IMR-90 (cell line): ENCODE data around the gene DNAJB8. TPM values are rescaled to one million over a fixed set of nuclear protein-coding genes. Genes with fewer than 3 reads are reported as not detected.

Experiments used
- ATAC-seq: fragments of 200-7000 bp; cut with Tn5 transposase; 2 replicates; pipeline ENCODE4 v1.9.1; 2020; ENCODE audit warnings: low read depth, mild to moderate bottlenecking, moderate library complexity
- BruUV-seq: library from RNA; stranded (reverse); fragments of 400-500 nt; replicated peaks from 2 replicates; lab custom pipeline; 2021; lab: Mats Ljungman, UMichigan
- CTCF ChIA-PET: fragments of 300-600 bp; formaldehyde crosslinking; extraction: SDS; loops from one replicate; lab custom pipeline; 2021; ENCODE audit warnings: antibody characterized with exemption; lab: Yijun Ruan, JAX
- POLR2A ChIA-PET: fragments of 300-600 bp; sonication (Branson Sonifier 250); formaldehyde crosslinking; loops from one replicate; lab custom pipeline; 2022; ENCODE audit warnings: antibody characterized with exemption; ENCODE audit not compliant: unreplicated experiment; lab: Charles Lee
- DNase-seq: peaks from one replicate; pipeline ENCODE4 v3.0.0; 2013
- H2AFZ ChIP-seq: replicated peaks from 2 replicates; pipeline ENCODE3; 2013; ENCODE audit warnings: low read length, mild to moderate bottlenecking; ENCODE audit not compliant: poor library complexity
- H2AK5ac ChIP-seq: 2 replicates; pipeline ENCODE4 v1.6.1; 2013; ENCODE audit warnings: low read depth, low read length, inconsistent platforms
- H2AK9ac ChIP-seq: replicated peaks from 2 replicates; pipeline ENCODE3; 2013; ENCODE audit warnings: mild to moderate bottlenecking, low read depth, low read length, moderate library complexity; ENCODE audit not compliant: poor library complexity
- H2BK120ac ChIP-seq: 2 replicates; pipeline ENCODE4 v1.6.1; 2013; ENCODE audit warnings: low read depth, low read length, inconsistent platforms
- H2BK15ac ChIP-seq: 3 replicates; pipeline ENCODE4 v1.6.1; 2013; ENCODE audit warnings: low read depth, low read length, inconsistent platforms
- H2BK20ac ChIP-seq: 2 replicates; pipeline ENCODE4 v1.6.1; 2013; ENCODE audit warnings: low read depth, mild to moderate bottlenecking, inconsistent platforms, low read length, moderate library complexity
- H2BK5ac ChIP-seq: 2 replicates; pipeline ENCODE4 v1.6.1; 2013; ENCODE audit warnings: mild to moderate bottlenecking, low read depth, low read length, inconsistent platforms; ENCODE audit not compliant: poor library complexity, severe bottlenecking
- H3K14ac ChIP-seq: replicated peaks from 2 replicates; pipeline ENCODE4 v1.6.1; 2013; ENCODE audit warnings: low read depth, low read length, inconsistent platforms
- H3K18ac ChIP-seq: 2 replicates; pipeline ENCODE4 v1.6.1; 2013; ENCODE audit warnings: low read depth, low read length, control low read depth
- H3K23ac ChIP-seq: 2 replicates; pipeline ENCODE4 v1.6.1; 2013; ENCODE audit warnings: low read depth, low read length, inconsistent platforms
- H3K27ac ChIP-seq: 2 replicates; pipeline ENCODE4 v1.5.1; 2013; ENCODE audit warnings: mild to moderate bottlenecking, control low read depth, low read length; ENCODE audit not compliant: insufficient read depth
- H3K27me3 ChIP-seq: 2 replicates; pipeline ENCODE4 v1.6.1; 2013; ENCODE audit warnings: low read length; ENCODE audit not compliant: control insufficient read depth, insufficient read depth
- H3K36me3 ChIP-seq: 2 replicates; pipeline ENCODE4 v1.6.1; 2013; ENCODE audit warnings: low read length, mixed read lengths; ENCODE audit not compliant: control insufficient read depth, insufficient read depth
- H3K4ac ChIP-seq: 2 replicates; pipeline ENCODE4 v1.6.1; 2013; ENCODE audit warnings: low read depth, low read length, inconsistent platforms
- H3K4me1 ChIP-seq: 2 replicates; pipeline ENCODE4 v1.6.1; 2013; ENCODE audit warnings: low read length, mixed read lengths; ENCODE audit not compliant: control insufficient read depth, insufficient read depth
- H3K4me2 ChIP-seq: 2 replicates; pipeline ENCODE4 v1.6.1; 2013; ENCODE audit warnings: low read depth, mild to moderate bottlenecking, control low read depth, low read length, moderate library complexity
- H3K4me3 ChIP-seq: 2 replicates; pipeline ENCODE4 v1.5.1; 2013; ENCODE audit warnings: low read depth, mild to moderate bottlenecking, control low read depth, low read length, moderate library complexity; ENCODE audit not compliant: insufficient read depth
- H3K56ac ChIP-seq: 2 replicates; pipeline ENCODE4 v1.6.1; 2013; ENCODE audit warnings: low read length, inconsistent platforms; ENCODE audit not compliant: insufficient read depth; ENCODE audit errors: extremely low read depth
- H3K79me1 ChIP-seq, 2 experiments: 2 replicates each; pipeline ENCODE4 v1.6.1; 2013; ENCODE audit warnings: low read length in 2 of 2, inconsistent platforms in 1 of 2, low read depth in 1 of 2
- H3K9ac ChIP-seq: 2 replicates; pipeline ENCODE4 v1.6.1; 2013; ENCODE audit warnings: low read depth, low read length, control low read depth
- H3K9me1 ChIP-seq: 2 replicates; pipeline ENCODE4 v1.6.1; 2013; ENCODE audit warnings: low read length, inconsistent platforms; ENCODE audit not compliant: insufficient read depth
- H3K9me3 ChIP-seq: 2 replicates; pipeline ENCODE4 v1.6.1; 2013; ENCODE audit warnings: low read length; ENCODE audit not compliant: control insufficient read depth, insufficient read depth
- H4K20me1 ChIP-seq: 2 replicates; pipeline ENCODE4 v1.6.1; 2013; ENCODE audit warnings: low read length, inconsistent platforms; ENCODE audit not compliant: insufficient read depth
- H4K5ac ChIP-seq: 2 replicates; pipeline ENCODE4 v1.6.1; 2013; ENCODE audit warnings: mild to moderate bottlenecking, low read depth, low read length, control low read depth
- H4K8ac ChIP-seq, 2 experiments: 2 replicates each; pipeline ENCODE4 v1.6.1; 2013; ENCODE audit warnings: low read depth in 2 of 2, low read length in 2 of 2, control low read depth in 1 of 2, inconsistent platforms in 1 of 2
- H4K91ac ChIP-seq: 2 replicates; pipeline ENCODE4 v1.6.1; 2013; ENCODE audit warnings: low read depth, low read length, inconsistent platforms; ENCODE audit not compliant: insufficient read depth
- BHLHE40 ChIP-seq: fragments of 150-350 bp; IDR thresholded peaks from 2 replicates; pipeline ENCODE4 v1.6.1; 2016; ENCODE audit warnings: mild to moderate bottlenecking, low read depth, low read length
- CEBPB ChIP-seq: IDR thresholded peaks from 2 replicates; pipeline ENCODE4 v1.6.1; 2012; ENCODE audit warnings: low read depth, low read length, improper control_type of control experiment
- FOS ChIP-seq: fragments of 150-350 bp; IDR thresholded peaks from 2 replicates; pipeline ENCODE4 v1.6.1; 2016; ENCODE audit warnings: low read depth, low read length
- MAFK ChIP-seq: IDR thresholded peaks from 2 replicates; pipeline ENCODE4 v1.6.1; 2012; ENCODE audit warnings: low read depth, low read length, improper control_type of control experiment
- MAZ ChIP-seq: IDR thresholded peaks from 2 replicates; pipeline ENCODE4 v1.6.1; 2012; ENCODE audit warnings: low read depth, mild to moderate bottlenecking, low read length, improper control_type of control experiment, moderate library complexity, borderline replicate concordance
- MXI1 ChIP-seq: IDR thresholded peaks from 2 replicates; pipeline ENCODE4 v1.6.1; 2012; ENCODE audit warnings: low read depth, mild to moderate bottlenecking, low read length, moderate library complexity, borderline replicate concordance
- NFE2L2 ChIP-seq: fragments of 150-350 bp; IDR thresholded peaks from 2 replicates; pipeline ENCODE4 v1.6.1; 2016; ENCODE audit warnings: low read depth, mild to moderate bottlenecking, low read length
- POLR2A ChIP-seq: IDR thresholded peaks from 2 replicates; pipeline ENCODE4 v1.6.1; 2012; ENCODE audit warnings: mild to moderate bottlenecking, low read depth, low read length
- RAD21 ChIP-seq: IDR thresholded peaks from 2 replicates; pipeline ENCODE4 v1.6.1; 2012; ENCODE audit warnings: low read length, improper control_type of control experiment
- RCOR1 ChIP-seq: IDR thresholded peaks from 2 replicates; pipeline ENCODE4 v1.6.1; 2012; ENCODE audit warnings: mild to moderate bottlenecking, low read length, improper control_type of control experiment; ENCODE audit not compliant: insufficient replicate concordance
- RFX5 ChIP-seq: IDR thresholded peaks from 2 replicates; pipeline ENCODE4 v1.8.0; 2012; ENCODE audit warnings: low read depth, mild to moderate bottlenecking, low read length, moderate library complexity
- SMC3 ChIP-seq: fragments of 150-350 bp; IDR thresholded peaks from 2 replicates; pipeline ENCODE4 v1.6.1; 2016; ENCODE audit warnings: low read depth, mild to moderate bottlenecking, antibody characterized with exemption, low read length, moderate library complexity
- WGBS, 2 experiments: methylation state at CpG; one replicate each; pipeline versions ENCODE4 v1.1.5 to v1.1.7; 2013; ENCODE audit warnings: missing lambda C conversion rate in 2 of 2; ENCODE audit not compliant: insufficient read length in 1 of 2; ENCODE audit errors: extremely low coverage in 2 of 2; 5-methylcytosine and 5-hydroxymethylcytosine counted together
- dilution Hi-C: fragments of 300-500 bp; cut with HindIII; formaldehyde crosslinking; loops from one replicate; pipeline ENCODE4 v1.14.3; 2018; ENCODE audit warnings: low sequenced_read_pairs; ENCODE audit not compliant: unreplicated experiment
- in situ Hi-C: fragments of 300-500 bp; cut with MboI; formaldehyde crosslinking; loops from 3 replicates; pipeline ENCODE4 v1.14.3; 2019; ENCODE audit warnings: low sequenced_read_pairs, inconsistent platforms, mixed read lengths
- intact Hi-C: fragments of 100-400 bp; cut with micrococcal nuclease; formaldehyde crosslinking; loops from 2 replicates; pipeline ENCODE4 v1.10.0; 2022
- polyA plus RNA-seq, 3 experiments: library from polyadenylated mRNA; depleted of rRNA; stranded (reverse); fragments of >200 nt; gene quantifications; 2 replicates each; pipeline ENCODE4 v1.2.3, GENCODE V29; 2012; ENCODE audit warnings: low replicate concordance in 1 of 3
- total RNA-seq: library from RNA; depleted of rRNA; stranded (reverse); fragments of >200 nt; gene quantifications from 2 replicates; pipeline ENCODE4 v1.2.3, GENCODE V29; 2012
- TF ChIP-seq, protein P1 (sequence below): fragments of 150-350 bp; IDR thresholded peaks from 2 replicates; pipeline ENCODE4 v1.6.1; 2017; ENCODE audit warnings: mild to moderate bottlenecking, antibody characterized with exemption, low read length, low read depth
- TF ChIP-seq, protein P2 (sequence below): conservative IDR thresholded peaks from 2 replicates; pipeline ENCODE4 v1.5.1; 2012; ENCODE audit warnings: mild to moderate bottlenecking, low read depth, low read length, improper control_type of control experiment
- TF ChIP-seq, protein P3 (sequence below): fragments of 150-350 bp; IDR thresholded peaks from 2 replicates; pipeline ENCODE4 v1.6.1; 2016; ENCODE audit warnings: low read depth, mild to moderate bottlenecking, low read length, moderate library complexity, borderline replicate concordance

The DNAJB8 gene
- total and polyA plus RNA-seq, 2 of the 4 experiments (the other 2 are of a cell fraction), result not detected

DNA sequence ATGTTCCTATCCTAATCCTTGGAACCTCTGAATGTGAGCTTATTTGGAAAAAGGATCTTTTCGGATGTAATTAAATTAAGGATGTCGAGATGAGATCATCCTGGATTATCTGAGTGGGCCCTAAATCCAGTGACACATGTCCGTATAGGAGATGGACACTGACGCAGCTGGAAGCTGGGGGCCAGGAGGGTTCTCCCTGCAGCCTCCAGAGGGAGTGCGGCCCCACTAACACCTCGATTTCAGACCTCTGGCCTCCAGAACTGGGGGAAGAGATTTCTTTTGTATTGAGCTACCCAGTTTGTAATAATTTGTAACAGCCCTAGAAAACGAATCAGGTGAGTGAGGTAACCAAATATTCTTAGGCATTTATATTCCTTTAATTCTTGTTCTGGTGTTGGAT lies 2.5 kb downstream of the DNAJB8 start:
- Histone ChIP-seq H3K27ac (no peak overlapping the region), H3K9me1 (peaks cover 4% of the 10 kb centered on the region; the same call in 1 of the 2 replicates), H3K9ac (no peak overlapping the region), H3K27me3 (peaks cover 57% of the 10 kb centered on the region), H3K14ac (no peak overlapping the region), H3K36me3 (no peaks in the 10 kb centered on the region), H4K5ac (no peak overlapping the region), H3K9me3 (no peaks in the 10 kb centered on the region), H2AK9ac (no peak overlapping the region), H3K18ac (no peak overlapping the region), H4K91ac (no peak overlapping the region), H2BK15ac (no peak overlapping the region), H2BK20ac (no peak overlapping the region), H2BK5ac (no peak overlapping the region), H2BK120ac (no peak overlapping the region), H2AK5ac (no peak overlapping the region), H4K8ac (no peak overlapping the region), H3K79me1 (no peaks in the 10 kb centered on the region), H3K4me3 (no peak overlapping the region), H3K23ac (no peak overlapping the region), H3K4ac (no peak overlapping the region), H2AFZ (no peak overlapping the region), H3K4me1 (no peaks in the 10 kb centered on the region), H4K20me1 (no peaks in the 10 kb centered on the region), H3K56ac (no peak overlapping the region), H3K4me2 (no peak overlapping the region)
- no TSS peak for BruUV-seq
- DNase-seq (no peak), ATAC-seq (no peak)
- POLR2A ChIA-PET, result no interaction called here
- intact Hi-C loops, result no loop called here
- dilution Hi-C loops, result no loop called here
- CTCF ChIA-PET, result no interaction called here
- 85% methylated on average over 2 of the region's 7 CpGs; no CpG with 5 or more reads in 1 of the 2 experiments for WGBS, 2 experiments
- TF ChIP-seq, protein P1, sequence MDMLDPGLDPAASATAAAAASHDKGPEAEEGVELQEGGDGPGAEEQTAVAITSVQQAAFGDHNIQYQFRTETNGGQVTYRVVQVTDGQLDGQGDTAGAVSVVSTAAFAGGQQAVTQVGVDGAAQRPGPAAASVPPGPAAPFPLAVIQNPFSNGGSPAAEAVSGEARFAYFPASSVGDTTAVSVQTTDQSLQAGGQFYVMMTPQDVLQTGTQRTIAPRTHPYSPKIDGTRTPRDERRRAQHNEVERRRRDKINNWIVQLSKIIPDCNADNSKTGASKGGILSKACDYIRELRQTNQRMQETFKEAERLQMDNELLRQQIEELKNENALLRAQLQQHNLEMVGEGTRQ, result no peak
- TF ChIP-seq BHLHE40 (no peak), RCOR1 (no peak), FOS (no peak), RFX5 (no peak), MXI1 (no peak), RAD21 (no peak), CEBPB (no peak), NFE2L2 (no peak), MAFK (no peak), POLR2A (no peak), SMC3 (no peak), MAZ (no peak)
- TF ChIP-seq, protein P2, sequence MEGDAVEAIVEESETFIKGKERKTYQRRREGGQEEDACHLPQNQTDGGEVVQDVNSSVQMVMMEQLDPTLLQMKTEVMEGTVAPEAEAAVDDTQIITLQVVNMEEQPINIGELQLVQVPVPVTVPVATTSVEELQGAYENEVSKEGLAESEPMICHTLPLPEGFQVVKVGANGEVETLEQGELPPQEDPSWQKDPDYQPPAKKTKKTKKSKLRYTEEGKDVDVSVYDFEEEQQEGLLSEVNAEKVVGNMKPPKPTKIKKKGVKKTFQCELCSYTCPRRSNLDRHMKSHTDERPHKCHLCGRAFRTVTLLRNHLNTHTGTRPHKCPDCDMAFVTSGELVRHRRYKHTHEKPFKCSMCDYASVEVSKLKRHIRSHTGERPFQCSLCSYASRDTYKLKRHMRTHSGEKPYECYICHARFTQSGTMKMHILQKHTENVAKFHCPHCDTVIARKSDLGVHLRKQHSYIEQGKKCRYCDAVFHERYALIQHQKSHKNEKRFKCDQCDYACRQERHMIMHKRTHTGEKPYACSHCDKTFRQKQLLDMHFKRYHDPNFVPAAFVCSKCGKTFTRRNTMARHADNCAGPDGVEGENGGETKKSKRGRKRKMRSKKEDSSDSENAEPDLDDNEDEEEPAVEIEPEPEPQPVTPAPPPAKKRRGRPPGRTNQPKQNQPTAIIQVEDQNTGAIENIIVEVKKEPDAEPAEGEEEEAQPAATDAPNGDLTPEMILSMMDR, result no peak
- TF ChIP-seq, protein P3, sequence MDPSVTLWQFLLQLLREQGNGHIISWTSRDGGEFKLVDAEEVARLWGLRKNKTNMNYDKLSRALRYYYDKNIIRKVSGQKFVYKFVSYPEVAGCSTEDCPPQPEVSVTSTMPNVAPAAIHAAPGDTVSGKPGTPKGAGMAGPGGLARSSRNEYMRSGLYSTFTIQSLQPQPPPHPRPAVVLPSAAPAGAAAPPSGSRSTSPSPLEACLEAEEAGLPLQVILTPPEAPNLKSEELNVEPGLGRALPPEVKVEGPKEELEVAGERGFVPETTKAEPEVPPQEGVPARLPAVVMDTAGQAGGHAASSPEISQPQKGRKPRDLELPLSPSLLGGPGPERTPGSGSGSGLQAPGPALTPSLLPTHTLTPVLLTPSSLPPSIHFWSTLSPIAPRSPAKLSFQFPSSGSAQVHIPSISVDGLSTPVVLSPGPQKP, result no peak
- in situ Hi-C loops, result no loop called here
